HFFc6 (cell line): ENCODE data around the gene RASAL2. TPM values are rescaled to one million over a fixed set of nuclear protein-coding genes. Genes with fewer than 3 reads are reported as not detected.

ENCODE experiments used
- DNase-seq: peaks from one replicate; pipeline ENCODE4 v3.0.0-alpha.2; 2018
- H3K27ac Mint-ChIP-seq: 2 replicates; pipeline ENCODE4 v1.8.0; 2020; ENCODE audit warnings: mild to moderate bottlenecking, mixed read lengths
- H3K27me3 Mint-ChIP-seq: 2 replicates; pipeline ENCODE4 v1.8.0; 2021; ENCODE audit warnings: mild to moderate bottlenecking, moderate library complexity, mixed read lengths; ENCODE audit not compliant: insufficient read depth
- H3K36me3 Mint-ChIP-seq: 2 replicates; pipeline ENCODE4 v1.8.0; 2021; ENCODE audit warnings: low read depth, mixed read lengths
- H3K4me1 Mint-ChIP-seq: 2 replicates; pipeline ENCODE4 v1.8.0; 2020; ENCODE audit warnings: low read depth, mixed read lengths
- H3K4me3 Mint-ChIP-seq: 2 replicates; pipeline ENCODE4 v1.8.0; 2020; ENCODE audit warnings: mild to moderate bottlenecking, moderate library complexity, mixed read lengths
- H3K9me3 Mint-ChIP-seq: 2 replicates; pipeline ENCODE4 v1.8.0; 2020; ENCODE audit warnings: mild to moderate bottlenecking, mixed read lengths
- total RNA-seq, 6 experiments: library from RNA; stranded (reverse); fragmentation: NEBNext Ultra II Directional; extraction: Animal tissue kit (Norgen Biotek cat#: 25700); gene quantifications; 2 replicates in 1 of 6; 3 replicates in 5 of 6; pipeline ENCODE4 v1.2.3, GENCODE V29; 2021
- TF ChIP-seq, protein P1 (sequence below): fragments of 200-600 bp; sonication (generic); IDR thresholded peaks from 2 replicates; pipeline ENCODE4 v1.5.0; 2021; ENCODE audit warnings: antibody characterized with exemption, mild to moderate bottlenecking

The RASAL2 gene
- total RNA-seq, 6 experiments from 2014 or later: 21.2 to 30.7 (median 24.4) TPM

- peak overlapping the region; percentile 84 for H3K27ac Mint-ChIP-seq
- peak overlapping the region; percentile 56 for H3K4me3 Mint-ChIP-seq
- no peaks in the 10 kb centered on the region for H3K9me3 Mint-ChIP-seq
- peaks cover 57% of the 10 kb centered on the region for H3K4me1 Mint-ChIP-seq
- H3K27me3 Mint-ChIP-seq: no peaks in the 10 kb centered on the region
- DNase-seq: no peak
- TF ChIP-seq, protein P1, sequence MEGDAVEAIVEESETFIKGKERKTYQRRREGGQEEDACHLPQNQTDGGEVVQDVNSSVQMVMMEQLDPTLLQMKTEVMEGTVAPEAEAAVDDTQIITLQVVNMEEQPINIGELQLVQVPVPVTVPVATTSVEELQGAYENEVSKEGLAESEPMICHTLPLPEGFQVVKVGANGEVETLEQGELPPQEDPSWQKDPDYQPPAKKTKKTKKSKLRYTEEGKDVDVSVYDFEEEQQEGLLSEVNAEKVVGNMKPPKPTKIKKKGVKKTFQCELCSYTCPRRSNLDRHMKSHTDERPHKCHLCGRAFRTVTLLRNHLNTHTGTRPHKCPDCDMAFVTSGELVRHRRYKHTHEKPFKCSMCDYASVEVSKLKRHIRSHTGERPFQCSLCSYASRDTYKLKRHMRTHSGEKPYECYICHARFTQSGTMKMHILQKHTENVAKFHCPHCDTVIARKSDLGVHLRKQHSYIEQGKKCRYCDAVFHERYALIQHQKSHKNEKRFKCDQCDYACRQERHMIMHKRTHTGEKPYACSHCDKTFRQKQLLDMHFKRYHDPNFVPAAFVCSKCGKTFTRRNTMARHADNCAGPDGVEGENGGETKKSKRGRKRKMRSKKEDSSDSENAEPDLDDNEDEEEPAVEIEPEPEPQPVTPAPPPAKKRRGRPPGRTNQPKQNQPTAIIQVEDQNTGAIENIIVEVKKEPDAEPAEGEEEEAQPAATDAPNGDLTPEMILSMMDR: peak; percentile 52
- H3K36me3 Mint-ChIP-seq: no peaks in the 10 kb centered on the region
Observed at GRCh38 chr1:178127482-178128191, 33.7 kb downstream of the RASAL2 start.

DNA sequence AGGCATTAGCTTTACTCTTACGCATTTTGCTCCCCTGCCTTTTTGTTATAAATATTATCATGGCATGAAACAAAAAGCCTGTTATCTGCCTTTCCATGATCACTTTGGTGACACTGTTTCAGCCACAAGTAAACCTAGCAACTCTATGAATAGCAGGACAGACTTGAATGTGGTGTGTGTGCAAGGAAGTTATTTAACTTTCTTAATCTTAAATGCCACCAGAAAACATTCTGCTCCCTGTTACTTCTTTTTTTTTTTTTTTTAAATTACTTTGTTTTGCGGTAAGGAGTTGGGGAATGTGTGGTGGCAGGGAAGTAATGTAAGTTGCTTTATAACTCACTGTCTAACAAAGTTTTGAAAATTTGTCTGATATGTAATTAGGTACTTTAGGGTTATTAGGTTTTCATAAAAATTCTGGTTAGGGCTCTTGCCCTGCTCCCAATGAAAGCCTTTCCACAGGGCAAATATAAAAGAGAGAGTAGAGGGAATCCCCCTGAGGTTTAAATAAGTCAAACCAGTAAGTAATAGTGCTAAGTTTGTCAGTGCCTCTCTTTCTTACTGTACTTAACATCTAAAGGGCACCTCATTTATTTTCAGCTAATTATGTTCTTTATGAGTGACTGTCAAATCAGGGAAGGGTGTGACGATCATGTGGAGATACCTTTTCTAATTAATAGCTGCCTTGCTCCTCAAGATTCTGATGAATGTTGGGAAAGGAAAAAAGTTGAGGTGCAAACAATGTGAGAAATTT is 39.5 kb downstream of the RASAL2 start:
- H3K4me1 Mint-ChIP-seq: peaks cover 43% of the 10 kb centered on the region

GRCh38 chr1:178134061-178134460 is 40.2 kb downstream of the RASAL2 start:
- no peak overlapping the region; the same call in 1 of the 2 replicates for H3K4me3 Mint-ChIP-seq
- peaks cover 38% of the 10 kb centered on the region for H3K4me1 Mint-ChIP-seq
- H3K27ac Mint-ChIP-seq: peak overlapping the region; percentile 78
- no peaks in the 10 kb centered on the region; the same call in 1 of the 2 replicates for H3K9me3 Mint-ChIP-seq
- H3K36me3 Mint-ChIP-seq: peaks cover 14% of the 10 kb centered on the region
- no peaks in the 10 kb centered on the region for H3K27me3 Mint-ChIP-seq
- TF ChIP-seq, protein P1: no peak
- peak; percentile 73 for DNase-seq

More for the DNA sequence above, 39.5 kb downstream of the RASAL2 start:
- H3K27ac Mint-ChIP-seq: peak overlapping the region; percentile 78
- no peaks in the 10 kb centered on the region; the same call in 1 of the 2 replicates for H3K9me3 Mint-ChIP-seq
- no peaks in the 10 kb centered on the region for H3K27me3 Mint-ChIP-seq
- TF ChIP-seq, protein P1: no peak
- DNase-seq: no peak
- H3K36me3 Mint-ChIP-seq: peaks cover 14% of the 10 kb centered on the region
- H3K4me3 Mint-ChIP-seq: no peak overlapping the region

DNA sequence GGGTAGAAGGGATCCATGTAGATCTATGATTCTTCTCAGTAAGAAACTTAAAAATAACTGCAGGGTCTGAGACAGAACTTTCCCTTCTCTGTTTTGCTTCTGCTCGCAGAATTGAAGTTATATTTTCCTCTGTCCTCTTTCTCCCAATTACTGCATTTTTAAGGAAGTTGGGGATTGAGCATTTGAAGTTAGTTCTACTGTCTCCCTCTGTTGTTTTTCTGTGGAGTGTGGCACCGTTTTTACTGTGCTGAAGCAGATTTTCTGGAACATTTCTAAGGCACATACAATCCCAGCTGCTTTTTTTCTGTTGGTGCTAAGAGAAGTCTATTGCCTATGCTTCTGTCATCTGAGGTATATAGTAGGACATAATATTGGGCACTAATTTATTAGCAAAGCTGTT is 43.3 kb downstream of the RASAL2 start:
- H3K4me3 Mint-ChIP-seq: peak overlapping the region; percentile 71; the same call in 1 of the 2 replicates
- peak overlapping the region; percentile 79 for H3K27ac Mint-ChIP-seq
- TF ChIP-seq, protein P1: no peak
- H3K27me3 Mint-ChIP-seq: peaks cover 3% of the 10 kb centered on the region
- H3K9me3 Mint-ChIP-seq: no peaks in the 10 kb centered on the region; the same call in 1 of the 2 replicates
- peaks cover 38% of the 10 kb centered on the region for H3K4me1 Mint-ChIP-seq
- DNase-seq: no peak
- H3K36me3 Mint-ChIP-seq: peaks cover 19% of the 10 kb centered on the region

- peaks cover 5% of the 10 kb centered on the region; the same call in 1 of the 2 replicates for H3K36me3 Mint-ChIP-seq
- no peak overlapping the region for H3K27ac Mint-ChIP-seq
- no peak for DNase-seq
- no peaks in the 10 kb centered on the region for H3K9me3 Mint-ChIP-seq
- TF ChIP-seq, protein P1: no peak
- H3K4me3 Mint-ChIP-seq: no peak overlapping the region
- H3K27me3 Mint-ChIP-seq: peaks cover 3% of the 10 kb centered on the region
- H3K4me1 Mint-ChIP-seq: peaks cover 38% of the 10 kb centered on the region
Observed at GRCh38 chr1:178142806-178143205, 48.9 kb downstream of the RASAL2 start.
